ENCODE results near the gene PDXP.

The PDXP gene

GRCh38 chr22:37624017-37624365, 34.5 kb upstream of the PDXP start:
- no peaks in the 10 kb centered on the region for H3K27me3 Mint-ChIP-seq
- H3K4me1 Mint-ChIP-seq (ENCODE audit: low read depth), result peaks cover 47% of the 10 kb centered on the region
- peaks cover 8% of the 10 kb centered on the region for H3K36me3 Mint-ChIP-seq (ENCODE audit: low read depth)
- H3K27ac Mint-ChIP-seq, result peak overlapping the region; percentile 90
- H3K9me3 Mint-ChIP-seq, result no peaks in the 10 kb centered on the region
- H3K4me3 Mint-ChIP-seq, result no peak overlapping the region

- peaks cover 8% of the 10 kb centered on the region for H3K36me3 Mint-ChIP-seq (ENCODE audit: low read depth)
- no peak overlapping the region for H3K4me3 Mint-ChIP-seq
- H3K9me3 Mint-ChIP-seq, result no peaks in the 10 kb centered on the region
- H3K4me1 Mint-ChIP-seq (ENCODE audit: low read depth), result peaks cover 47% of the 10 kb centered on the region
- H3K27ac Mint-ChIP-seq, result peak overlapping the region; percentile 9
- H3K27me3 Mint-ChIP-seq, result no peaks in the 10 kb centered on the region
Observed at GRCh38 chr22:37624876-37625275, 33.6 kb upstream of the PDXP start.

GRCh38 chr22:37625737-37626136, 32.8 kb upstream of the PDXP start:
- Mint-ChIP-seq H3K9me3 (no peaks in the 10 kb centered on the region), H3K27ac (peak overlapping the region; percentile 63), H3K36me3 (ENCODE audit: low read depth) (peaks cover 6% of the 10 kb centered on the region), H3K4me1 (ENCODE audit: low read depth) (peaks cover 47% of the 10 kb centered on the region), H3K27me3 (no peaks in the 10 kb centered on the region), H3K4me3 (no peak overlapping the region)

- Mint-ChIP-seq H3K4me1 (ENCODE audit: low read depth) (peaks cover 48% of the 10 kb centered on the region), H3K27me3 (no peaks in the 10 kb centered on the region), H3K36me3 (ENCODE audit: low read depth) (peaks cover 4% of the 10 kb centered on the region), H3K9me3 (no peaks in the 10 kb centered on the region), H3K4me3 (no peak overlapping the region), H3K27ac (peak overlapping the region; percentile 63)
Observed at GRCh38 chr22:37626144-37626543, 32.4 kb upstream of the PDXP start.

GRCh38 chr22:37626556-37627075, 31.9 kb upstream of the PDXP start:
- peaks cover 53% of the 10 kb centered on the region for H3K4me1 Mint-ChIP-seq (ENCODE audit: low read depth)
- H3K27ac Mint-ChIP-seq, result peak overlapping the region; percentile 92
- H3K4me3 Mint-ChIP-seq, result peak overlapping the region; percentile 24

GRCh38 chr22:37627121-37627520, 31.4 kb upstream of the PDXP start:
- Mint-ChIP-seq H3K27ac (peak overlapping the region; percentile 92), H3K36me3 (ENCODE audit: low read depth) (peaks cover 10% of the 10 kb centered on the region), H3K4me1 (ENCODE audit: low read depth) (peaks cover 58% of the 10 kb centered on the region), H3K9me3 (no peaks in the 10 kb centered on the region), H3K27me3 (no peaks in the 10 kb centered on the region), H3K4me3 (peak overlapping the region; percentile 24)

More at GRCh38 chr22:37626556-37627075, 31.9 kb upstream of the PDXP start:
- Mint-ChIP-seq H3K27me3 (no peaks in the 10 kb centered on the region), H3K36me3 (ENCODE audit: low read depth) (peaks cover 5% of the 10 kb centered on the region), H3K9me3 (no peaks in the 10 kb centered on the region)

- Mint-ChIP-seq H3K9me3 (no peaks in the 10 kb centered on the region), H3K4me3 (peak overlapping the region; percentile 24), H3K27ac (peak overlapping the region; percentile 92), H3K27me3 (no peaks in the 10 kb centered on the region), H3K4me1 (ENCODE audit: low read depth) (peaks cover 61% of the 10 kb centered on the region), H3K36me3 (ENCODE audit: low read depth) (peaks cover 10% of the 10 kb centered on the region)
Observed at GRCh38 chr22:37627545-37627944, 31.0 kb upstream of the PDXP start.

GRCh38 chr22:37628830-37629229, 29.7 kb upstream of the PDXP start:
- Mint-ChIP-seq H3K36me3 (ENCODE audit: low read depth) (peaks cover 6% of the 10 kb centered on the region), H3K4me1 (ENCODE audit: low read depth) (peaks cover 67% of the 10 kb centered on the region)

GRCh38 chr22:37629928-37630327, 28.6 kb upstream of the PDXP start:
- Mint-ChIP-seq H3K36me3 (ENCODE audit: low read depth) (peaks cover 5% of the 10 kb centered on the region), H3K27me3 (no peaks in the 10 kb centered on the region), H3K4me1 (ENCODE audit: low read depth) (peaks cover 73% of the 10 kb centered on the region), H3K4me3 (no peak overlapping the region), H3K27ac (no peak overlapping the region), H3K9me3 (no peaks in the 10 kb centered on the region)

More at GRCh38 chr22:37628830-37629229, 29.7 kb upstream of the PDXP start:
- no peak overlapping the region for H3K27ac Mint-ChIP-seq
- H3K4me3 Mint-ChIP-seq, result no peak overlapping the region
- H3K9me3 Mint-ChIP-seq, result no peaks in the 10 kb centered on the region
- no peaks in the 10 kb centered on the region for H3K27me3 Mint-ChIP-seq

GRCh38 chr22:37630839-37631435, 27.6 kb upstream of the PDXP start:
- peaks cover 73% of the 10 kb centered on the region for H3K4me1 Mint-ChIP-seq (ENCODE audit: low read depth)

GRCh38 chr22:37631448-37632173, 26.9 kb upstream of the PDXP start:
- peak overlapping the region; percentile 63 for H3K27ac Mint-ChIP-seq
- H3K9me3 Mint-ChIP-seq, result no peaks in the 10 kb centered on the region
- no peaks in the 10 kb centered on the region for H3K27me3 Mint-ChIP-seq
- peaks cover 5% of the 10 kb centered on the region for H3K36me3 Mint-ChIP-seq (ENCODE audit: low read depth)
- H3K4me1 Mint-ChIP-seq (ENCODE audit: low read depth), result peaks cover 73% of the 10 kb centered on the region
- H3K4me3 Mint-ChIP-seq, result peak overlapping the region; percentile 73

More at GRCh38 chr22:37630839-37631435, 27.6 kb upstream of the PDXP start:
- Mint-ChIP-seq H3K4me3 (no peak overlapping the region), H3K36me3 (ENCODE audit: low read depth) (peaks cover 5% of the 10 kb centered on the region), H3K27me3 (no peaks in the 10 kb centered on the region), H3K27ac (peak overlapping the region; percentile 63), H3K9me3 (no peaks in the 10 kb centered on the region)

- peaks cover 73% of the 10 kb centered on the region for H3K4me1 Mint-ChIP-seq (ENCODE audit: low read depth)
- peak overlapping the region; percentile 73 for H3K4me3 Mint-ChIP-seq
- H3K9me3 Mint-ChIP-seq, result no peaks in the 10 kb centered on the region
- peak overlapping the region; percentile 94 for H3K27ac Mint-ChIP-seq
- H3K27me3 Mint-ChIP-seq, result no peaks in the 10 kb centered on the region
- H3K36me3 Mint-ChIP-seq (ENCODE audit: low read depth), result peaks cover 5% of the 10 kb centered on the region
Observed at GRCh38 chr22:37632174-37633088, 26.1 kb upstream of the PDXP start.

- no peaks in the 10 kb centered on the region for H3K9me3 Mint-ChIP-seq
- peaks cover 74% of the 10 kb centered on the region for H3K4me1 Mint-ChIP-seq (ENCODE audit: low read depth)
- peak overlapping the region; percentile 73 for H3K4me3 Mint-ChIP-seq
- peak overlapping the region; percentile 94 for H3K27ac Mint-ChIP-seq
- H3K36me3 Mint-ChIP-seq (ENCODE audit: low read depth), result peaks cover 5% of the 10 kb centered on the region
- H3K27me3 Mint-ChIP-seq, result no peaks in the 10 kb centered on the region
Observed at GRCh38 chr22:37633089-37633624, 25.4 kb upstream of the PDXP start.

GRCh38 chr22:37633625-37634416, 24.7 kb upstream of the PDXP start:
- peak overlapping the region; percentile 94 for H3K27ac Mint-ChIP-seq
- peak overlapping the region; percentile 75 for H3K4me3 Mint-ChIP-seq
- H3K9me3 Mint-ChIP-seq, result no peaks in the 10 kb centered on the region
- peaks cover 5% of the 10 kb centered on the region for H3K36me3 Mint-ChIP-seq (ENCODE audit: low read depth)
- no peaks in the 10 kb centered on the region for H3K27me3 Mint-ChIP-seq
- peaks cover 76% of the 10 kb centered on the region for H3K4me1 Mint-ChIP-seq (ENCODE audit: low read depth)

All from stimulated activated naive CD8-positive, alpha-beta T cell treated with anti-CD3 and anti-CD28 coated beads, Interleukin-15, Interleukin-2, amounts not matched to agents 100 ng/mL and 50 ng/mL, for 24 hours (primary cell).